HG03064 (cell line): ENCODE results near the gene GNAS-AS1.

ENCODE experiments used
- ATAC-seq: cut with Tn5 transposase; IDR thresholded peaks from one replicate; pipeline ENCODE4 v1.9.1; 2021; ENCODE audit warnings: low read depth; ENCODE audit not compliant: unreplicated experiment

The GNAS-AS1 gene

DNA sequence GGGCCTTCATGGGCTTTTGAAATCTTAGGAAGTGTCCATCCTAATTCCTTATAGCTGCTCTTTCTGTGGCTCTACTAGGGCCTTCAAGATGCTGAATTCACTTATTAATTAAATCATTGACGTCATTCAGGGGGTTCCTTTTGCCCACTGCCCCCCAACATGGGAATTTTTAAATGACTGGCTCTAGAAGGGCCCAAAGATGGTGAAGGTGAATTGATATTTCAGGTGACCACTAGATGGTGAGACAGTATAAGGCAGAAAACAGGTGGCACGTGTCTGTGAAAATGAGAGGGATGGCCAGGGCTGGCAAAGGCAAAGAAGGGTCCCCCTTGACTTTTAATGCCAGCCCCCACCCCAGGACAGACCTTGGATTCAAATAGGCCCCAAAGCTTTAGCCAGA is 13.6 kb upstream of the GNAS-AS1 start:
- no peak for ATAC-seq

DNA sequence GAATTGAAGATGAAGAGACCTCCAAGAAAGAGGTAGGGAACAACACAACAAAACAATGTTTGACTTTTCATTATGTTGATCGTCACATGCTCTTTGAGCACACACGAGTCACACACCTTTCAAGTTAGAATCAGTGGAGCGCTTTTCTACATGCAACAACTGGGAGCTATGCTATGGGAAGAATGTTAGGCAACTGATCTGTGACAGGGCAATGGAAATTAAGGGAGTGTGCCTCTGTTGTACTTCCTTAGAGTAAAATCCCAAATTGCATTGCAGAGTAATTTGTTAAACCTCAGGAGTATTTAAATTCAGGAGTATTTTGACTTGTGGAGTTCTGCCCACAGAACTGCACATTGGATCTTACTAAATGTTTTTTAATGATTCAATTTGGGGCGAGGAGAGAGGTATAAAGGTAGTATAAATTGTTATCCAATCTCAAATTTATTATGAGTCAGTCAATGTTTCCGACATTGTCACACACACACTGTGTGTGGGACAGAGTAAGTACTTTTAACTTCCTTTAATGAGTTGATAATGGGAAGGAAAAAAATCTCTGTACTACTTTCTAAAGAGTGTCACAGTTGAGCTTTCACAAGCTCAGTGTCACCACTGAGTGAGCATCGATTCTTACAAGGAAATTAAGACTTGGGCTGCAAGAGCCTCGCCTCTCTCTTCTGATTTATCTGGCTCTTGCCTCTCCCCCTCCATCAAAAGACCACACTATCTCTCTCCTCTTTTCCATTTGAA is 12.5 kb upstream of the GNAS-AS1 start:
- ATAC-seq: no peak

DNA sequence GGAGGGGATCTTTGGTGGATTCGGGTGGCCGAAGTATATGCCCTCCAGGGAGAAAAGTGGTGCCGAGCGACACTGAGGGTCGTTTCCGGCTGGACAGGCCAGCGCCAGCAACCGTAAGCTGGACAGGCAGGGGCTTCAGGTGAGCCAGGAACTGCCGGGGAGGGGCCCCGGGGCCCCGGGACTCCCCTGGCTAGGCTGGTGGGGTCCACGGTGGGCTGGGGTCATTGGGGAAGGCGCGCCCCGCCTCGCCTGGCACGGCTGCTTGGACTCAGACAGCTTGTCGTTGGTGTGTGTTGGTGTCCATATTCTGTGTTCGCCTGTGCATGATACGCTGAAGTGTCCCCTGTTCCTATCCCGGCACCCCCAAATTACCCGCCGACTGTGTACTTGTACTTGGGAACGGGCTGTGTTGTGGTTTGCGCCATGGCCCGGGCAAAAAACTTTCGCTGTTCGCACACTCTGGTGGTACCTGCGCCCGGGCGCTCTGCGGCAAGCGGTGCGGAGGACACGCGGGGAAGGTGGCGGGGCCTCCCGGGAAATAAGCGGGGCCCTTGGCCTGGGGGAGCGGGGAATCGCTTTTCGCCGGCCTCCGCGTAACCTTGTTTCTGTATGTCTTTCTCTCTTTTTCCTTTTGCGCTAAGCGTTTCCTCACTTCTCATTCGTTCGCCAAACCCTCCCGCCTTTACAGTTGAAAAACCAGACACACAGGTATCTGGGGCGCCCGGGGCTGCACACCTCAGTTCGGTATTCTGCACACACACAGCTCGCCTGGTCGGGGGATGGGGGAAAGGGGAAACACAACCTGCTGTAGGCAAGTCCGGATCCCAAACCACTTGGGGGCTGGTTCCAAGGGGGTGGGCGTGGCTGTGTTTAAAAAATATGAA is 5.0 kb upstream of the GNAS-AS1 start:
- ATAC-seq: no peak

DNA sequence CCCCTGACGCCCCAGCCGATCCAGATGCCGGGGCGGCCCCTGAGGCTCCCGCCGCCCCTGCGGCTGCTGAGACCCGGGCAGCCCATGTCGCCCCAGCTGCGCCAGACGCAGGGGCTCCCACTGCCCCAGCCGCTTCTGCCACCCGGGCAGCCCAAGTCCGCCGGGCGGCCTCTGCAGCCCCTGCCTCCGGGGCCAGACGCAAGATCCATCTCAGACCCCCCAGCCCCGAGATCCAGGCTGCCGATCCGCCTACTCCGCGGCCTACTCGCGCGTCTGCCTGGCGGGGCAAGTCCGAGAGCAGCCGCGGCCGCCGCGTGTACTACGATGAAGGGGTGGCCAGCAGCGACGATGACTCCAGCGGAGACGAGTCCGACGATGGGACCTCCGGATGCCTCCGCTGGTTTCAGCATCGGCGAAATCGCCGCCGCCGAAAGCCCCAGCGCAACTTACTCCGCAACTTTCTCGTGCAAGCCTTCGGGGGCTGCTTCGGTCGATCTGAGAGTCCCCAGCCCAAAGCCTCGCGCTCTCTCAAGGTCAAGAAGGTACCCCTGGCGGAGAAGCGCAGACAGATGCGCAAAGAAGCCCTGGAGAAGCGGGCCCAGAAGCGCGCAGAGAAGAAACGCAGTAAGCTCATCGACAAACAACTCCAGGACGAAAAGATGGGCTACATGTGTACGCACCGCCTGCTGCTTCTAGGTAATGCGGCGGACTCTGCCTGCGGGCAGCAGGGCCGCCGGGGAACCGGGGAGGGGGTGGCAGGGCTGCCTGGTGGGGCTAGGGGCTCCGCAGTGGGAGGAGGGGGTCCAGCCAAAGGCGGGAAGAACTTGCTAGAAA is 4.2 kb upstream of the GNAS-AS1 start:
- ATAC-seq: no peak

DNA sequence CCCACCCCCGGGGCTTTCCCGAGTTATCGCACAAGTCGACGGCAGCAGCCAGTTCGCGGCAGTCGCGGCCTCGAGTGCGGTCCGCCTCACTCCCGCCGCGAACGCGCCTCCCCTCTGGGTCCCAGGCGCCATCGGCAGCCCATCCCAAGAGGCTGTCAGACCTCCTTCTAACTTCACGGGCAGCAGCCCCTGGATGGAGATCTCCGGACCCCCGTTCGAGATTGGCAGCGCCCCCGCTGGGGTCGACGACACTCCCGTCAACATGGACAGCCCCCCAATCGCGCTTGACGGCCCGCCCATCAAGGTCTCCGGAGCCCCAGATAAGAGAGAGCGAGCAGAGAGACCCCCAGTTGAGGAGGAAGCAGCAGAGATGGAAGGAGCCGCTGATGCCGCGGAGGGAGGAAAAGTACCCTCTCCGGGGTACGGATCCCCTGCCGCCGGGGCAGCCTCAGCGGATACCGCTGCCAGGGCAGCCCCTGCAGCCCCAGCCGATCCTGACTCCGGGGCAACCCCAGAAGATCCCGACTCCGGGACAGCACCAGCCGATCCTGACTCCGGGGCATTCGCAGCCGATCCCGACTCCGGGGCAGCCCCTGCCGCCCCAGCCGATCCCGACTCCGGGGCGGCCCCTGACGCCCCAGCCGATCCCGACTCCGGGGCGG is 3.4 kb upstream of the GNAS-AS1 start:
- no peak for ATAC-seq

DNA sequence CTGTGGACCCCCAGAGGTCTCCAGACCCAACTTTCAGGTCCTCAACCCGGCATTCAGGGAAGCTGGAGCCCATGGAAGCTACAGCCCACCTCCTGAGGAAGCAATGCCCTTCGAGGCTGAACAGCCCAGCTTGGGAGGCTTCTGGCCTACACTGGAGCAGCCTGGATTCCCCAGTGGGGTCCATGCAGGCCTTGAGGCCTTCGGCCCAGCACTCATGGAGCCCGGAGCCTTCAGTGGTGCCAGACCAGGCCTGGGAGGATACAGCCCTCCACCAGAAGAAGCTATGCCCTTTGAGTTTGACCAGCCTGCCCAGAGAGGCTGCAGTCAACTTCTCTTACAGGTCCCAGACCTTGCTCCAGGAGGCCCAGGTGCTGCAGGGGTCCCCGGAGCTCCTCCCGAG is 2.8 kb upstream of the GNAS-AS1 start:
- ATAC-seq: no peak

DNA sequence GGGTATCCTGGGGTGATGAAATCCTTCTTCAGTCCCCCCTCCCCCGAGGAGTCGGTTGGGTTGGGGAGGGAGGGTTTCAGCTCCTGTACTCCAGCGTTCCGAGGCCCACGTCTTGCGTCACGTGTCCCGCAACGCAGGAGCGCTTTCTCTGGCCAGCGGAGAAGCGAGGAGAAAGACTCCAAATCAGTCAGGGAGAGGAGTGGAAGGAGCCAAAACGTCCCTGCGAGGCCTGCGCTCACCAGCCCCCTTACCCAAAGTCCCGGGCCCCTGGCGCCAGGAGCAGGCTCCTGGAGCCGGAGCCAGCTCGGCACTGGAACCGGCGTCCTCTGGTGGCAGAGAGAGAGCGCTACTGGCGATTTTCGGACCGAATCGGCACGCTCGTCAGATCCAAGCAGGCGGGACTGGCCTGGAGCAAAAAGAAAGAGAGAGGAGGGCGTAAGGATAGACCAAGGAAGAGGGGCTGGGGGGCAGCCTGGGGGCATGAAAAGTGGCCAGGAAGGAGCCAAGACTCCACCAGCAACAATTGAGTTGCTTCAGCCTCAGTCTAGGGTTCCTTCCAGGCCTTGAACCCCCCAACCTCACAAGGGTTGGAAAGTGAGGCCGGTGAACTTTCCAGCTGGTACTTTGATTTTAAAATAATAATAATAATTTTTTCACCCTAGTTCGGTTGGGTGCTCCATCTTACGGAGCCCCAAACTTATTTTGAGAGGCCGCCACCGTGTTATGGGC is 2.0 kb upstream of the GNAS-AS1 start, which contains the start of gene GNAS:
GNAS (plus strand) TSS at position 174 of the 729 bp plus-strand sequence.
- no peak for ATAC-seq

DNA sequence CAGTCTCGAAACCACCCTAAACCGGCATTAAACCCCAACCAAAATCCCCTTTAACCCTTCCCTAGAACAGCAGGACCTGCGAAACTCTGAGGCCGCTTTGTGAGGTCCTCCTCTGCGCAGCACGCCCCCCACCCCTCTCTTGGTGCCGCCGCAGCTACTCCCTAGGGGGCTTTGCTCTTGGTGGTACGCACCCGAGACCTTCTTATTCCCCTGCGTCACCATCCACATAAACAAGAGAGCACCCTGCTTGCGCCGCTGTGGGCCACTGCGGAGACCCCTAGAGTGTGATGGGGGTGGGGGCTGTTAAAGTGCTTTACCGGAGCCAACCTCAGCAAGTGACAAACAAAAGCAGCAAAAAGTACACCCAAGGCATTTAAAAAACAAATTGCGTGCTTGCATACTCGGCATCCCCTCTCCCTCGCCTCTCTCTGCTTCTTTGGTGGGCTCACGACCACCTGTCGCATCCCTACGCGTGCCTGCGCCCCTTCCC is 1.3 kb upstream of the GNAS-AS1 start:
- ATAC-seq: no peak

DNA sequence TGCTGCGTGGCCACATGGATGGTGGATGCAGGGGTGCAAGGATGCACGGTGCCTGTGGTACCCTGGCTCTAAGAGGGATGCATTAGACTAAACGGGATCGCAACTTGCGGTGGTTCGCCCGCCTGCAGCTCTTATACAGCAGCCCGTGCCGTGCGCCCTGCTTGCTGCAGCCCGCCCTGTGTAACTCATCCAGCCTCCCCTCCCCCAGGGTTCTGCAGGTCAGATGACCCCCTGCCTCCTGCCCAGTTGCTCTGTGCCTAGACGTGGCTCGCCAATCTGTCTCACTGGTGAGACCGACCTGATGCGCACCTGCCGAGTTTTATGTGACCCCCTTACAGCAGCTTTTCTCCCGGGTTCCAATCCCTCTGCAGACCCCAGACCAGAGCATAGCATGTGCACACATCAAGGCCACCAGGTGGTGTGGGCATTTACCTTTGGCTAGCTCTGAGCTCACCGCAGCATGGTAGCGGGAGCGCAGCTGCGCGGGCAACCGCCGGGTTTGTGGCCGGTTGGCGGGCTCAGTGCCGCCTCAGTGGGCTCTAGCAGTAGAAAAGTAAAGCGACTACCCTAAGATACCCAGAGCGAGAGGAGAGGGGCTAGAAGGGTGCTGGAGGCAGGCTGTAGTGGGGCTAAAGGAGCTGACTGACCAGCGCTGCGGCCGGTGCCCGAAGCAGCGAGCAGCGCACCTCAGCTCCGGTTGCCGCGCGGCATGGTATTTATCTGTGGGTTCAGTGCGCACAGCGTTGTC is 693 bp upstream of the GNAS-AS1 start:
- no peak for ATAC-seq

DNA sequence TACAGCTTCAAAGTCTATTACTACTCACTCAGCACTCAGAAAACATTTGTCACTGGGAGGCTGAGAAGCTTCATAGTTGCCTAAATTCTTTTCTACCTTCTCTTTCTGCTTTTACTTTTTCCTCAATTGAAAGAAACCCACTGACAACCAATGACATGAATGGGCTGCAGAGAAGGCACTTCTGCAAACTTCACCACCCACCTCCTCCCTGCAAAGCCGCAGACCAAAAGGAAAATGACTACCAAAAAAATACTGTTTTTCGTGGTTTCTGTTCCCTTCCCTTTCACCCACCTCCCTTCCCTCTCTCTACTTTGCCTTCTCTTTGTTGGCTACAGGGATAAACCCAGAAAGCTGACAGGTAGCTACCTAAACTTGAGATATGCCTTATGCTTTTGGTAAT is 3.2 kb downstream of the GNAS-AS1 start:
- no peak for ATAC-seq

DNA sequence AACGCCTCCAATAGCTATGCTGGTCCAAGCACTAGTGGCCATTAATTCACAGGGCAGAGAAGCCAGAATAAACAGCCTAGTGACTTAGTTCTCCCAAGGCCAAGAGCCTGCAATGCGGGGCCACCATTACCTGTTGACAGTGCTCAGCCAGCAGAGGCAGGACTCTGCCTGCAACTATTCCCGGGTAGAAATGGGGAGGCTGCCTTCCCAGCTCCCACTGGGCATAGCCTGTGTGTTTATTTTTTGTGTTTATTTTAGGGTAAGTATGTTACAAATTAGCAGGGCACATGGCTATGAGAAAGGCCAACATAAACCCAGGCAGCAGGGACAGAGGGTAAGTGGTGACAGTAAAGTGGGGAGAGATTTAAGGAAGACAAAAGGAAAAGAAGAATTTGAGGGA is 5.0 kb downstream of the GNAS-AS1 start:
- no peak for ATAC-seq

DNA sequence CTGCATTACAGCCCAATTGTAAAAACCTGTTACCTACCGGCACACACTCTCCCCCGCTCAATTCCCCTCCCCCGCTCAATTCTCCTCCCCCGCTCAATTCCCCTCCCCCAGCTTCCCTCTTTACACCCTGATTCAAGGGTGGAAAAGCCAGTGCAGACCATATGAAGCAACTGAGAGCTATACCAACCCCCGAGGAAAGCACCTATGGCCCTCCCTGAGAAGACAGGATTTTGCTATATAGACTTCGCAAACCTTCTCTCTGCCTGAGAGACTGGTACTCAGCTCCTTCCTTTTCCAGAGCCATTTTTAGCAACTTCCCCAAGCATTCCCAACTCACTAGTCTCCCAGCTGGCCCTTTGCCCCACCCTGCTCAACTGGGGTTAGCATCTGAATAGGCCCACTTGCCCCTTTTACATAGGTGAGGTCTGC is 7.6 kb downstream of the GNAS-AS1 start:
- no peak for ATAC-seq

DNA sequence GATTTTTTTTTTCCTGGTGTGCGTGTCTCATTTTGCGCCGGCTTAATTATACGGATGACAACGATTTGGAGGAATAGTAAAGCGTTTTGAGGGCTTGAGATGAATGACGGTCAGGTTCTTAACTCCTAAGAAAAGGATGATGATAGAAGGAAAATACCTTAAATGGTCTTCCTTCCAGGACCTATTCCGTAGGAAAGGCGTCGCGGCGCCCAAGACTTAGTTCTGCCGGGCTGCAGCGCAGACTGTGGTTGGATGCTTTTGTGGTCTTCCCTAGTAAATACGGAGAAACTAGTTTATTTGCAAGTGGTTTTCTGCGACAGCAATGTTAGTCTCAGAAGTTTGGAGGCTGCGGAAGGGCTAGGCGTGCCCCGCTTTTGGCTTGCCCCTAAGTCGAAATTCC is 8.4 kb downstream of the GNAS-AS1 start:
- no peak for ATAC-seq

DNA sequence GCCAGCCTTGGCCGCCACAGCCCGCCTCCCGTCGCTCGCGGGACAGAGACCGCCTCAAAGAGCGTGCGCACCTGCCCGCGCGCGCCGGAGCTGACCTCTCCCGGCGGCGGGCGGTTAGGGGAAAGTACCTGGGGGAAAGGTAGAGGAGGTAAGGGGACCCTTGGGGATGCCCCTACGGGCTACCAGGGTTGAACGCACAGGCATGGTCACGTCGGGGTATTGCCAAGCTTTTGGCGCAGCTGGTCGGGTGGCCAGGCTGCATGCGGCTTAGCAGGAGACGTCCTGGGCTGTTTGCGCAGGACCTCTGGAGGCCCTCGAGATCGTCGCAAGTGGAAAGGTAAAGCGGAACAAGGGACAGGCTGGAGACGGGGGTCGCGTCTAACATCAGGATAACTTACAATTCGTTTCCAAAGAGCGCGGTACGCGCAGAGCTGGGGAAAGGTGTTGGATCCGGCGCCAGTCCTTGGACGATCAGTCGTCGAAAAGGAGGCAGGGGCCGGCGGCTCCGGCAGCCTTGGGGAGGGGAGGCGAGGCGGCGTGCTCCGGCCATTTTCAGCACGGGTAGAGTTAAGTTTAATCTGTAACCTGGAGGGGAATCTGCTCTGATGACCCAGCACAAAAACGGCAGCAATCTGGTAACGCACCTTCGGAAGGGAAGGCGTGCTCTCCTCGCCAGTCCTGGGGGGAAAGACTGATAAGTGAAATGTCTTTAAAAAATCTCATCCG is 9.0 kb downstream of the GNAS-AS1 start:
- ATAC-seq: no peak

DNA sequence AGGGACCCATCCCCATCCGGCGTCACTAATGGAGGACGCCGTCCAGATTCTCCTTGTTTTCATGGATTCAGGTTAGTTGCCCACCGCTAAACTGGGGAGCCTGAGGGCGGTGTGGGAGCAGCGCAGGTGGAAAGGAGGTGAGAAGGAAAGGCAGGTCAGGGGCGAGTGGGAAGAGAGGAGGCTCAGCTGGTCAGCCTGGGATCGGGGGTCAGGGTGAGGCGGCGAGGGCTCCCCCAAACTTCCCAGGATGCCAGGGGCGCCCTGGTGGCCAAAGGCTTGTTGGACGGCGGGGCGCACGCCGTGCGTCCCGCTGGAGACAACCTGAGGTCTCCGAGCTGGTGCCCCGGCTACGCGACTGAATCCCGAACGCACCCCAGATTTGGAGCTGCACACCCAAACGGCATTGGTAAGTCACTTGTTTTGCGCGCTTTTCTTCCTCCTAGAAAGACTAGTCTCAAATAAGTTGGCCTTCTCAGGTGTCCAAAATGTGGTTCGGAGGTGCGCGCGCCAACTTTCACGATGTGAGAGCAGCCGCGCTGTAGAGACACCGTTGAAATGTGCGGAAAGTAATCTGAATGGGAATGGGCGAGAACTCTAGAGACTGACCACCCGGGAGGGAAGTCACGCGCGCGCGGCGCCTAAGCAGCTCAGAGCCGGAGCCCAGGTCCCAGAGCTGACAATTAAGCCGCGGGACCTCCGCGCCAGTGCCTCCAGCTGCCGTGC is 9.7 kb downstream of the GNAS-AS1 start:
- ATAC-seq: no peak

DNA sequence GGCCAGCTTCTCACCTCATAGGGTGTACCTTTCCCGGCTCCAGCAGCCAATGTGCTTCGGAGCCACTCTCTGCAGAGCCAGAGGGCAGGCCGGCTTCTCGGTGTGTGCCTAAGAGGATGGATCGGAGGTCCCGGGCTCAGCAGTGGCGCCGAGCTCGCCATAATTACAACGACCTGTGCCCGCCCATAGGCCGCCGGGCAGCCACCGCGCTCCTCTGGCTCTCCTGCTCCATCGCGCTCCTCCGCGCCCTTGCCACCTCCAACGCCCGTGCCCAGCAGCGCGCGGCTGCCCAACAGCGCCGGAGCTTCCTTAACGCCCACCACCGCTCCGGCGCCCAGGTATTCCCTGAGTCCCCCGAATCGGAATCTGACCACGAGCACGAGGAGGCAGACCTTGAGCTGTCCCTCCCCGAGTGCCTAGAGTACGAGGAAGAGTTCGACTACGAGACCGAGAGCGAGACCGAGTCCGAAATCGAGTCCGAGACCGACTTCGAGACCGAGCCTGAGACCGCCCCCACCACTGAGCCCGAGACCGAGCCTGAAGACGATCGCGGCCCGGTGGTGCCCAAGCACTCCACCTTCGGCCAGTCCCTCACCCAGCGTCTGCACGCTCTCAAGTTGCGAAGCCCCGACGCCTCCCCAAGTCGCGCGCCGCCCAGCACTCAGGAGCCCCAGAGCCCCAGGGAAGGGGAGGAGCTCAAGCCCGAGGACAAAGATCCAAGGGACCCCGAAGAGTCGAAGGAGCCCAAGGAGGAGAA is 10.5 kb downstream of the GNAS-AS1 start:
- no peak for ATAC-seq

DNA sequence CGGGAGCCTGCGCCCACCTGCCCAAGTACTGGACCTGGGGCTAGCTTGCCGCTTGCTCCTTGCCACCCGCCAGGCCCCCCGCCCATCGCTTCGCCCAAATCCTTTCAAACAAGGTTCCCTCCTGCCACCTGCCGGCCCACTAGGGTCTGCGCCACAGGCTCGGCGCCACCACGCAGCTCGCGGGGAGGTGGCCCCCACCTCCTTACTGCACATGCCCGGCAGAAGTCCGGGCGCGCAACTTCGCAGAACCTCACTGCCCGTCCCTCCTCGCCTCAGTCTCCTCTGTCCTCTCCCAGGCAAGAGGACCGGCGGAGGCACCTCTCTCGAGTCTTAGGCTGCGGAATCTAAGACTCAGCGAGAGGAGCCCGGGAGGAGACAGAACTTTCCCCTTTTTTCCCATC is 11.2 kb downstream of the GNAS-AS1 start:
- no peak for ATAC-seq
